HUDEP-2 (cell line): ENCODE measurements around the gene ARL5A.
"Not testable (repeated sequence)": the region's sequence is repeated elsewhere in the genome, so short reads cannot be mapped to it uniquely, and the experiment has no call there.

ENCODE experiments used
- DNase-seq, 76 experiments: peaks; one replicate each; lab custom pipeline; 2025; ENCODE audit not compliant: unreplicated experiment in 76 of 76; lab: John Stamatoyannopoulos, UW

ARL5A gene, protein sequence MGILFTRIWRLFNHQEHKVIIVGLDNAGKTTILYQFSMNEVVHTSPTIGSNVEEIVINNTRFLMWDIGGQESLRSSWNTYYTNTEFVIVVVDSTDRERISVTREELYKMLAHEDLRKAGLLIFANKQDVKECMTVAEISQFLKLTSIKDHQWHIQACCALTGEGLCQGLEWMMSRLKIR

DNA sequence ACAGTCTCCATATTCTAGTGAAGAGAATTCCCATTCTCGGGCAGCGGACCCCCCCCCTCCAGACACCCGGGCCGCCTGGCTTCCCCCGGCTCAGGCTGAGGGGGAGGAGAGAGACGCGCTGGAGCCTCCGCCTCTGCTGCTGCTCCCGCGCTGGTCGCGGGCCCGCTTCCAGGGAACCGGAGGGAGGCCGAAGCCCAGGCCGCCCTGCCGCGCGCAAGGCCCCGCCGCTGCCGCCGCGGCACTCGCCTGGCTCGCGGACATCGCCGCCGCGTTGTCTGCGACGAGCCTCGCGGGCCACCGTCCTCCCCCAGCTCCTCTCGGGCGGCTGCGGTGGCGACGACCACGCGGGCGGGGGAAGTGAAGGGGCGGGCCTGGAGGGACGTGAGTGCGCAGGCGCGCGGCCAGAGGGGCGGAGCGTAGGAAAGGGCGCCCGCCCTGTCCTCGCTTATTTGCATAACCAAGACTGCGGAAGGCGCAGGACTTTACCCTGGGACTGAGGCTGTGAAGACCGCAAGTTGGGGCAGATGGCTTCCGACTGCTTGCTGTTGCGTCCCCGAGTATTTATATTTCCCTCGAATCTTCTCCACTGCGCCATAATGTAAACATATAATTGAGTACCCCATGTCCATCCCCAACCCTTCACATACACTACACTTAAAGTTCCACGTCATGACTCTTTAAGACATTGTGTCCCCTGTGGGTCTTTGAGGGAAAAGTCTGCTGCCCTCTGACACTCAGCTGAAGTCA lies at the start of gene ARL5A:
Gene ARL5A, minus strand, starts transcription at position 279 of the 747 bp plus-strand sequence. Its CDS starts 245 bp downstream, at position 34.
- peak; percentile 8 to 95 (median 86) for DNase-seq

DNA sequence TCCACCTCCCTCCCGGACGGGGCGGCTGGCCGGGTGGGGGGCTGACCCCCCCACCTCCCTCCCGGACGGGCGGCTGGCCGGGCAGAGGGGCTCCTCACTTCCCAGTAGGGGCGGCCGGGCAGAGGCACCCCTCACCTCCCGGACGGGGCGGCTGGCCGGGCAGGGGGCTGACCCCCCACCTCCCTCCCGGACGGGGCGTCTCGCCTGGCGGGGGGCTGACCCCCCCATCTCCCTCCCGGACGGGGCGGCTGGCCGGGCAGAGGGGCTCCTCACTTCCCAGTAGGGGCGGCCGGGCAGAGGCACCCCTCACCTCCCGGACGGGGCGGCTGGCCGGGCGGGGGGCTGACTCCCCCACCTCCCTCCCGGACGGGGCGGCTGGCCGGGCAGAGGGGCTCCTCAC lies 47.4 kb upstream of the ARL5A start:
- DNase-seq, result not testable (repeated sequence)

DNA sequence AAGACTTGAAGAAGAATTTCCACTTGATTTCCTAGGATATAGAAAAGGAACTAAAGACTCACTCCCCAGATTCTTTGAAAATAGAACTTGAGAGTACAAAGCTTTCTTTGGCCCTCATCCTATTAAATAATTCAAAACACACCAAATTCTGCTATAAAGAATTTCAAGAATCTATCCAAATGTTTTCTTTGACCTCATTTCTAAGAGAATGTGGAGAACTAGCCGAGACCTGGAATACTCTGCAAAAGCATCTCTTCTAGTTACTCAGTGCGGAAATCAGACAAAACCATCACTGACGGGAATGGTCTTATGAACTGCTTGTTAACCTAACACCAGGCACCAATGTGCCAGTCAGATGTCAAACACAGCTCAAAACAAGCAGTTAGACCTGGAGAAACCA lies 44.2 kb upstream of the ARL5A start:
- DNase-seq, result no peak

DNA sequence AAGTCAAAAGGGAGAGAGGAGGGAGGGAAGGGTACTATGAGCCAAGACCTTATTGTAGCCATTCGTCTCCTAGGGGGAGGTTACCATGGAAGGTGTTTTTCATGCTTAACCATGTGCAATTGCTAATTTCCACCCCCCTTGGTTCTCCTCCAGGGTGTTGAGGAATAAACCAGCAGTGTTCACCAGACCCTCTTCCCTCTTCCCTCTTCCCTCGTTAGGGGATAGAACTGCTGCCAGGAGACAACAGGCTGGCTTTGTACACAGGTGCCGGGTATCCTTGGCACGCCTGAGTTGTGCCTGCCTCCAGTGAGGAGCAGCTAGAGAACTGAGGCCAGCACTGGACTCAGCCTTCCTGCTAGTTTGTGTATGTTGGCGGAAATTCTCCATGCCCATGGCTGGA lies 41.1 kb upstream of the ARL5A start:
- DNase-seq, result no peak

DNA sequence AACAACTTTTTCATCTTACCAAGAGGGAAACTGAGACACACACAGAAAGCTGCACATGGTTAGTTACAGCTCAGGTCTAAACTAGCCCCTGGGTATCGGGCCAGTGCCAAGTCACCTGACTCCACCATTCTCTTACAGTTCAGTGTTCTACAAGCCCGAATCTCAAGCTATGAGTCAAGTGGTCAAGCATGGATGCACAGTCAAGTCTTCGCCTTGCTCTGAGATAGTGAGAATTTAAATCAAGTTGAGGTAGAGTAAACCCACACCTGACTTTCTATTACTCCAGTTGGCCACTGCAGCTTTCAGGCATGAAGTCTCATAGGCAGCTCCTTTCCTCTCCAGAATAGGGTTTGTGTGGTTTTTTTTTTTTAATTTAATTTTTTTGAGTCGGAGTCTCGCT lies 34.5 kb upstream of the ARL5A start:
- no peak for DNase-seq

DNA sequence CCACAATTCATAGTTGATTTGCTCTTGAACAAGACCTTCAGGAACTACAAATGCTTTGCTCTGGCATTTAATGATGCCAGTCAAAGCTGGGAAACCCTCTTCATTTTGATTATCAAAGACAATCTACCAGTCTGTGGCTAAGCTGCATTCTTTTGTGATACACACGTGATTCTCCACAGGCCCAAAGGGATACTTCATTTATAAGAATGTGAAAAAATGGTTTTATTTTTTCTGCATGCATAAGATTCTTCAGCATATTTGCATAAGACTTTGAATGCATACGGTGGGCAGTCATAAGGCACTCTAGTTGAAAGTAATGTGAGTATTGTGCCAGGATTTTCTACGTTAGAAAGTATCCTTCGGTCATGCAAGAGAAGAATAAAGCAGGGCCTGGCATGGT lies 33.0 kb upstream of the ARL5A start:
- no peak for DNase-seq

DNA sequence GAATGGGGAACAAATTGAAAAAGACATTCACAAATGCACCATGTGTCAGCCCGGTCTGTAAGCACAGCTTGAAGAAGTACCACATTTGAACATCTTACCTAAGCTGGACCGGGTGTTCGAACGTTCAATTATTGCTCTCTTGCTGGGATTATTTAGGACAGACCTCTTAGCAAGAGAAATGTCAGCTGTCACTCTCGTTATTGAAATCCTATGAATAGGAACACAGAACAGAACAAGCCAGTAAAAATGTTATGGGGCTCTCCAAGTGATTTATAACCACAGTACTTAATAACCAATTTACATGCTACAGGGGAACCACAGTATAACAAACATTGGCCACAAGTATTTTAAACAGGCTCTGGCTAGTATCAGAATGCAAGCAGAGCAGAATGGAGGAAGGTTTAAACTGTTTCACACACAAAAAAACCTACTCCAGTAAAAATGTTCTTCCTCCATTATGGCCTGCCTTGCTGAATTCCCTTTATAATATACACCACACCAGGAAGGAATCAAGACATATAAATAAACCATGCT lies 32.5 kb upstream of the ARL5A start:
- no peak for DNase-seq

DNA sequence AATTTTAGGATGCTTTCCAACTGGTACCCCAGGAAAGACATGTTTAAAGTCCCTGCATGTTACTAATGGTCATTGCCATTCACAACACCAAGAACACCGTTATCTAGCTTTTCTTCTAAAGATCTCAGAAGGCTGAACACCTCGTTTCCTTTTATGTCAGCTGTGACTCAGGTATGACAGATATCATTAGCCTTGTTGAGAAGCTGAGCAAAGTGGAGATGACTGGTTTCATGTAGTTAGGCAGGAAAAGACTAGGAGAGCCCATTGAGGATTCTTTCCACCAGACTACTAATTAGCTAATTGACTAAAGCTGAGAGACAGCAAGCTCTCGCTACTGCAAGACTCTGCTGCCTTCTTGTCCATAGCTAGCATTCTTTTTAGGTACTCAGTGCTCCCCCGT lies 32.0 kb upstream of the ARL5A start:
- DNase-seq, result no peak

DNA sequence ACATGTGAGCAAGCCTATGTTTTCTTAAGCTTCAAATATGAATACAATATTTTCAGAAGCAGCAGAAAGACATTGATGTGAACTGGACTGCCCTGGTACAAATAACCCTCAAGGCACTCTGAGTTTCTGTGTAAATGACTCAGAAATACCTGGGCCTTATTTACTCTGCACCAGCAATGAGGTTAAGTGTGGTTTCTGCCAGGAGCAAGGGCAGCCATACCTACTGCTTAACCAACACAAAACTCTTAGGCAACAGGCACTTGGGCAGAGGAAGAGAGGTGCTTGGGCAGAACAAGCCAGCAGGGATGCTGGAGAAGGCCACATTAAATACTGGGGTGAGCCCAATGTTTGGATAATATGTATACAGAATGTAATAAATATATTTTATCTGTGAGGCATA lies 29.4 kb upstream of the ARL5A start:
- DNase-seq, result no peak

DNA sequence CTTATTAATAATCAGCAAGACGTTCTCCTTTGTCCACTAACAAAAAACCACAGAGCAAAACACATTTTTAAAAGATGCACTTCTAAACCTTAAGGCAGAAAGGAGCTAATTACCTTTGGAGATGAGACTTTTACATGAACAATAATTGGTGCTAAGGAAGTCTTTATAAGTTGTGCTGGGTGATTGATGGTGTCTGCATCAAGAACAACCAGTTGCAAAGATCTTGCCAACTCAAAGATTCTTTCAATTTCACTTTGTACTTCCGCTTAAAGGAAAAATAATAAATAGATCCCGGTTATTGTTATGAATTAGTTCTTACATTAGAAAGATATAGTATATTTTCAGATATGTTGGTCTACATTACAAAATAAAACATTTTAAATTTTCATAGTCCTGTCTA lies 26.9 kb upstream of the ARL5A start:
- DNase-seq, result no peak

DNA sequence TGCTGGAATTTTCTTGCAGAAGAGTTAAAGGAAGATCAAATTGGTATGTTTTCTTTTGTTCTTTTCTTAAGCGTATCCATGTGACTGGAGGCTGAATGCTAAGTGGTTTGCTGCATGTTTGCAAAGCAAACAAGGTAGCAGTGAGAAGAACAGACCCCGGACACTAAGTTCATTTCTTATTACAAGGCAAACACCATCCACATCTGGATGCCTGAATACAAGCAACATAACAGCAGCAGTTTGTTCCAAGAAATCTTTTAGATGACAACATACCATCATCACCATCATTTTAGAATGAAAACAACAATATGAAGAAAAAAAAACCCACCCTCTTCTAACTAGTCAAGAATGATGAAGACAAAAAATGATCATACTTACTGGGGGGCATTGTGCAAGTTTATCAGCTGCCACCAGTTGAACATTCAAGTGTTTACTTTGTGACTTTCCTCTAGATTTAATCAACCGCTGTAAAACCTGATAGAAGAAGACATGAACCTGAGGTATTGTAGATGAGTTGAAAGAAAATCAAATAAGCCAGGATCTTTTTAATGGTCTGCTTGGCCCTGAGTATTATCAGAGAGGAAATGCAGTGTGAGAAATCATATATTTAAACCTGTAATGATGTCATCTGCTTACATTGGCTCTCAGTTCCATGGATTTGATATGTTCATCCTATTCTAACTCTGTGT lies 25.0 kb upstream of the ARL5A start:
- no peak for DNase-seq

DNA sequence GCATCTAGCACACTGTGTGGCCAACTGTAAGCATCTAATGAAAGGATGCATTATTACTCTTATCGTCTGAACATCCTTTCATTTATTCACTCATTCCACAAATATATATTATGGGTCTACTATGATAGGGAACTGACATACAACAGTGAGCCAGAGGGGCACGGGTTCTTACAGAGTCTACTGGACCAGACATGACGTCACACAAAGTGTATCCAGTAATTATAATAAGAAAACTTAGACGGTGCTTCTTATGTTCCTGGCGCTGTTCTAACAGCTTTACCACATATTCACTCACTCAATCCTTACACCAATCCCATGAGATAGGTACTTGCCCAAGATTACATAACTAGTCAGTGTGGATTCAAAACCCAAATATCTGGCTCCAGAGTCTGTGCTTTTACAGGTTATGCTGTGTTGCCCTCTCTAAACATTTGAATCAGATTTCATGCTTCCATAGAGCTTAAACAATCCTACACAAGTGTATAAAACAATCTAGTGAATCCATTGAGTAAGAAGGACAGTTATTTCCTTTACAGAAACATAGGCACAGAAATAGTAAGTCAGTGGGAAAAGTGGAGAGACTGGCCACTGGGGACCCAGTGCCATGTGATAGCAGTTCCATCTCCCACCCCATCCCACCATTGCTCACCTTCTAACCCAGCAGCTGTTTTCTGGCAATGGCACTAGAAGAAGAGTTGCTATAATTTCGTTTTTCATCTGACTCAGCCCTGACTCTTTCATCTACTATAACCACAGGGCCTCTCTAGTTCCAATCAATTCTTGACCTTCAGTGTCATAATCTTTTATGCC lies 24.2 kb upstream of the ARL5A start:
- DNase-seq, result no peak

DNA sequence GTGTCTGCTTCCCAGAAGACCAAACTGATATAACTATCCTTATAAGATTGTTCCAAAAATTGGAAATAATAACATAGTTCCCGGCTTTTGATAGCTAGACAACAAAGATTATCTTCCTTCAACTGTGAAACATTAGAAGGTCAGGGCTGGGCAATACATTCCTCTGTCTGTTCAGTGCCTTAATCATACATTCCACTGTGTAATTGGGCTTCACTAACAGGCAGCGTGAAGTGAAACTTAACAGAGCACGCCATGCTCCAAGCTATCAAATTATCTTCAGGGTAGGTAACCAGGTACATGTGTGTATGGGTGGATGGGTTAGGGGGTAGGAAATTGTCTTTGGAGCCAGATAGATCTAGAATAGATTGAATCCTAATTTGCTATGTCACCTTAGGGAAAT lies 23.5 kb upstream of the ARL5A start:
- no peak for DNase-seq

DNA sequence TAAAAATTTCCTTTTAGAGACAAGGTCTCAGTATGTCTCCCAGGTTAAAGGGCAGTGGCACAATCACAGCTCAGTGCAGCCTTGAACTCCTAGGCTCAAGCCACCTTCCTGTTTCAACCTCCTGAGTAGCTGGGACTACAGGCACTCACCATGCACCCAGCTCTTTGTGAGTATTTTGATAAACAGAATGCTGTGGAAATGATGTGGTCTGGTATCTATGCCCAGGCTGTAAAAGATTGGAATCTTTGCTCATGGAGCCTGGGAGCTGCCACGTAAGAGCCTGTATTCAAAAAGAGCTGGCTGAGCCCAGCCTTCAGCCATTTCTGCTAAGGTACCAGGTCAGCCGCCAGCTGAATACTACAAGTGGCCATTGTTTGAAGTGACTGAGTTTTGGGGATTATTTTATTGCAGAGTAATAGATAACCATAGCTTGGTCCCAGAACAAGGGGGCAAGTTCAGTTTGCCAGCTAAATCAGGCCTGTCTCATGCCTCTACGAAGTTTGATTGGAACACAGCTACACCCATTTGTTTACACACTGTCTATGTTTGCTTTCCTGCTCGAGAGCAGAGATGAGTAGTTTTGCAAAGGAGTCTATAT lies 21.3 kb upstream of the ARL5A start:
- no peak for DNase-seq

DNA sequence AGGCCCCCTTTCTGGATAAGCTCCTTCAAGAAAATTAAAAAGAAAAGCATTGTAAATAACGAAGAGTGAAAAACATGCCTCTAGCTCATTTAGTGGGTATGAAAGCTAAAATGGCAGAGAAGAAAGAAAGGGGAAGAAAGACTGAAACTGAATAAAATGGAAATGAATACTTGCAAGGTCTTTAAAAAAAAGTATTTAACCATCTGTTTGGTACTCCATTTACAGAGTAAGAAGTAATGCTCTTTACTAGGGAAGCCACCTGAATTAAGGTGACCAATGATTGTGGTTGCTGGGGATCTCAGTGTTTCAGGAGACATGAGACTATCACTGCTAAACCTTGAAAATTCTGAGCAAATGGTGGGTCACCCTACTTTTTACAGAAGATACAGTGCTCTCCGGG lies 17.7 kb upstream of the ARL5A start:
- DNase-seq, result no peak

DNA sequence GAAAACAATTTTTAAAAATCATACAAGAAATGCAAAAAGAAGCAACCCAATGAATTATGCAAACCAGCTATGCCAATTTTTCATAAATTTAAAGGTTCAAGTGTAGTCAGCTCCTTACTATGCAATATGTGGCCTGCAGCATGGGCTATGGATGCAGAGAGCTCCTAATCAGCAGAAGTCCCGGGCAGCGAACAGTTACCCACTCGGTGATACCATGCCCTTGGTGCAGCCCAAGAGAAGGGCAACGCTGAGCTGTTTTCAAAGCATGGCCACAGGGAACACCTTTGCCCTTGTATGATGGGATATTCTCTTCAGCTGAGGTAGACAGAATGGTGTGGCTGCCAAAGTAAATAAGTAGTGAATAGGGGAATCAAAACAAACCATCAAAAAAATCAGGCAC lies 17.3 kb upstream of the ARL5A start:
- no peak for DNase-seq

DNA sequence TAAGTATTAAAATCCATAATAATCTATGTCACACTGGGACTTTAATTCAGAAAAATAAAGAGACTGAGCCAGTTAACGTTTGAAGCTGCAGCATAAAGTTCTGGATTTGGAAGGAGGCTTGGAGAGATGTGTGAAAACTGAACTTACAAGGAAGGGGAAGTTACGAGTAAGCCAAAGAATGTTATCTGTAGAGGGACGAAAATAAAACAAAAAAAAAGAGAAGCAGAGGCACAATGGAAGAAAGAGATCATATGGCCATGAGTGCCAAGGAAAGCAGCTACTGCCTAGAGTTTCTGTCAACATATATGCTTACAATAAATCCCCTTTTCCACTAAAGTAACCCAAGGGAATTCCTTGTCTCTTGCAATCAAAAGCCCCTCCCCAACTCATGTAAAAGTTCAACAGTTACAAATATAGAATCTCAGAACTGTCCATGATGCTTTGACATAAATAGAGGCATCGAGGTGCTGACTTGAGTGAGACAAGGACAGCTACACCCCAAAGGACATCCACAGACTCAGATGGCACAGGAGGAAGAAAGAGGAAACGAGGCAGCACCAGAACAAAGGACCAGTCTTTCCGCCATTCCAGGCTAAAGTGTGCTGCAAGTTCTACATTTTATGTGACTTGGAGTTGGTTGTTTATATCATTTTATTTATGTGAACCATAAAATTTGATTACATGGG lies 16.1 kb upstream of the ARL5A start:
- no peak for DNase-seq

DNA sequence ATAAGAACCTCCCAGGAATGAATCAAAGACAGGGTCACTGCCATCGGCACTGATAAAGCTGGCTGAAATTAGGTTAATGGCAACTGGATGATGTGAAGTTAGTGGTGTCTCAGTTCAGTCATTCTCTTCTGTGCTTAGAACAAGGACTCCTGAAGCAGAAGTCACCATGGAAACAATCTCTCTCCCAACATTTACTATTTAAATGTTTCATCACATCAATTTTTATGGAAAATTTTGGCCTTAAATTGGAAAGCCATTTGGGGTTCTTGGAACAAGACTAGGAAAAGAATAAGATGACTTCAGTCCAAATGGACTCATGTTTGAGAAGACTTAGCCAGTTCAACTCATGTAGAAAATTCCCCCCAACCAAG lies 15.5 kb upstream of the ARL5A start:
- DNase-seq, result no peak

DNA sequence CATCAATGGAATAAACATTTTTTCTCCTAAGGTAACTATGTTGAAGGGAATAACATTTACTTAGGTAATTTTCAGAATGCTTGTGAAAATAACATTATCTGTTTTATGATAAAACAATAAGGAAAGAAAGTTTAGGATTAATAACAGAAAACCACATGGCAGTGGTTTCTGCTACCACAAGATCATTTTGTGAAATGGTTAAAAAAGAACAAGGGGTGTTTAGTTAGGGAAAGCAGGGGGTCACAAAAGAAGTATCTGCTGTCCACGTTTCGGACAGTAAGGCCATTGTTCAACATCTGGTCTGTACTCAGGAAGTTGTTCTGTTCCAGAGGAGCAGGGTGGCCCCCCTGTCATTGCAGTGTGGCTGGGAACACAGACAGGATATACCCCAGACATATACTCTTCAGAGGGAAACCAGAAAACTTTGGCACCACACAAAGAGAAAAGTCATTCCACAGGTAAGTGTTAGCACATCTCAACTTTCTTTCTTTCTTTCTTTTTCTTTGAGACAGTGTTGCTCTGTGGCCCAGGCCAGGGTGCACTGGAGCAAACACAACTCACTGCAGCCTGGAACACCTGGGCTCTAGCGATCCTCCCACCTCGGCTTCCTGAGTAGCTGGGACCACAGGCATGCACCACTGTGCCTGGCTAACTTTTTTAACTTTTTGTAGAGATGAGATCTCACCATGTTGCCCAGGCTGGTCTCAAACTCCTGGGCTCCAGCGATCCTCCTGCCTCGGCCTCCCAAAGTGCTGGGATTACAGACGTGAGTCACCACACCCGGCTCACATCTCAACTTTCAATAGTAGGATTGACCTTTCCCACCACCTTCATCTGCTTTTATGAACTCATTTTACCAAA lies 14.8 kb upstream of the ARL5A start:
- no peak for DNase-seq
